CMK (cell line): ENCODE data around the gene SLC9A7.
"Not testable (repeated sequence)": the region's sequence is repeated elsewhere in the genome, so short reads cannot be mapped to it uniquely, and the experiment has no call there.

Source experiments
- DNase-seq: peaks from one replicate; pipeline ENCODE4 v3.0.0-alpha.2; 2010; ENCODE audit warnings: low read depth

SLC9A7 gene

DNA sequence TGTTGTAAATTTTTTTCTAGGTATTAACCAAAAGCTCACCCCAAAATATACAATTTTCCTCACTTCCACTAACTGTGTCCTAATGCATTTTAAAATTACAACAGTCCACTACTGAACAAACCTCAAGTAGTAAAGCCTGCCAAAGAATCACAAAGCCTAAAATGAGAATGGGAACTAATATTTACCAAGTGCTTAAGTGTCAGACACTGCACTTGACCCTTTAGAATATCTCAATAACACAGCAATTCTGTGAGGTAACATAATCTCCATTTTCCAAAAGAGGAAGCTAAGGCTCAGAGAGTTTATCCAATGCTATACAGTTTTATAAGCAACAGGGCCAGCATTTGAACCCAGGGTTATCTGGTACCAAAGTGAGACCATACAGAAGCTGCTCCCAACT lies 4.9 kb downstream of the SLC9A7 start:
- no peak for DNase-seq

DNA sequence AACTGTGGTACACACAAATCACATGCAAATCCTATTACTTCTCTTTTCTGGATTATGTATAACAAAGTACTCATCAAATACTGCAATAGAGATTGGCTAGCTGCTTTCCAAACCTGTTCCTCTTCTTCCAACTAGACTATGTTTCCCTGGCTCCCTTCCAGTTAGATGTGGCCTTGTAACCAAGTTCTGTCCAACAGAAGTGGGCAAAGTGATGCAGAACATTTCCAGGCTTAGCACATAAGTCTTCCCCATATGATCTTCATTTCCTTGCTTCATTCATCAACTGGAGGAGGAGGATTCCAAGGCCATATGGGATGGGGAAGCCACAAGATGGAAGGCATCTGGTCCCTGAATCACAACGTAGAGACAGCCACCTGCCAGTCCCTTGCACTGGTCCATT lies 8.0 kb downstream of the SLC9A7 start:
- no peak for DNase-seq

DNA sequence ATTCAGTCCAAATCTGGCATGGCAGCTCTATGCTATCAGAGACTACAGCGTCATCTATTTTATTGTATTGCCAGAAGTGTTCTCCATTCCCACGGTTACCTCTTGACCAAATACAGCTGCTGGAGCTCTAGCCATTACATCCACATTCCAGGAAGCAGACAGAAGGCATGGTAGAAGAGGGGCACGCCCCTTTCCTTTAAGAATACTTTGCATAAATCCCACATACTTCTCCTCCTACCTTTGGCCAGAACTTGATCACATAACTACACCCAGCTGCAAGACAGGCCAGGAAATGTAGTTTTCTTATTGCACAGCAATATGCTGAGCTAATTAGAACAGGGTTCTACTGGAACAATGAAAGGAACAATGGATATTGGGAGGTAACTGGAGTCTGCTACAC lies 14.9 kb downstream of the SLC9A7 start:
- no peak for DNase-seq

DNA sequence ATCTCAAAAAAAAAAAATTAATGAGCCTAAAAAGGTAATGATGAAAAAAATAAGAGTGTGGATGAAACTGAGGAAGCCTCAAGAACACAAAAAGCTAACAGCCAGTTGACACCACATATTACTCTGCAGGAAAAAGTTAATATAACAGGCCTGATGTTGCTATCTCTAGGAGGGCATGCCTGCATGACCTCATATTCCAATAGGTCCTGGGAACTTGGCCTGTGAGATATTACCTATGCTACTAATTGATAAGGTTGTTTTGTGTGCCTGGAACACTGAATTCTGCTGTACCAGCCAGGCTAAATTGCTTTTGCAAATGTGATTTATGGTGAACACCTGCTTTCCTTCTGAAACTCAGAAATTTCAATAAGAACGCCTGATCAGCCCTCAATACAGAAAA lies 15.9 kb downstream of the SLC9A7 start:
- DNase-seq, result no peak

DNA sequence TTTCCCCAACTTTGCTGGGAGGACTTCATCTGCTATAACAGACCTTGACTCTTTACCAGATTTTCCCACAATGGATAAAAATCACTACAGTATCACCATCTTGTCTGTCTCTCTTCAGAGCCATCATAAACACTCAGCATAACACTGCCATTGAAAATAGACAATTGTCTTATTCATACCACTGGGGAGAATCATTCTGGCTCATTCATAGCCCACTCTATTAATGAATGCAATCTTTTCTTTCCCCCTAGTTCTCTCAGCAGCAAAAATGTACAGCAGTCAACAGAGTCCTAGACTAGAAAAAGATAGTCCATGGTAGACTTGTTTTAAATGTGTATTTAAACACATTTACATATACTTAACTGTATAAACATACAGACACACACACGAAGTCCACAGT lies 19.2 kb downstream of the SLC9A7 start:
- DNase-seq, result no peak

DNA sequence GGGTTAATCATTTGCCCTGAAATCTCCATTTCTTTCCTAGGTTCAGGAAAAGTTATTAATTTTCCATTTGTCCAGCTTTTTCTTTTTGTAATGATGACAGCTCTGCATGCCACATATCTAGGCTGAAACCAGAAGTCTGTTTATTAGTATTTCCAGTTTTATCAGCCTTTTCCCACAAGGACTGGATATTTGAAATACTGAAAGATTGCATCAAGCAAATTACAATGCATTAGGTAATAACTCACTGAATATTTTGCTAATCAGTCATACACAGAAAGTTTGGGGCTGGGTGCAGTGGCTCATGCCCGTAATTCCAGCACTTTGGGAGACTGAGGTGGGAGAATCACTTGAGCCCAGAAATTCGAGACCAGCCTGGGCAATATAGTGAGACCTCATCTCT lies 21.5 kb downstream of the SLC9A7 start:
- DNase-seq, result no peak

DNA sequence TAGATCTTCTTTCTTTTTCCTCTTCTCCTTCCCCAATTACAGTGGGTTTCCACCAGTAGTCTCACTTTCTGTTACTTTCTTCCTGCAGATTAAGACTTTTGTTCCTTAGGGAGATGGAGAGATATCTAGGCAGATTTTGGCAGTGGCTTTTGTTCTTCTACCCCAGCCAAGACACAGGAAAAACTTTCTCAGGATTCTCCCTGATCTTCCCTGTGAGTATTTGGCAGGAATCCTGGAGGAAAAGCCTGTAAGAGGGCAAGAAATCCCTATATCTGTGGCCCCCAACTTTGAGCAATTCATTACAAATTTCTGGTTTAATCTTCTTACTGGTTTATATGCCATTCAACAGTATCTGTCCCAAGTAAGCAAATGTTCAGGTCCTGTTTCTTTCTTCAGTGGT lies 21.9 kb downstream of the SLC9A7 start:
- DNase-seq, result no peak

DNA sequence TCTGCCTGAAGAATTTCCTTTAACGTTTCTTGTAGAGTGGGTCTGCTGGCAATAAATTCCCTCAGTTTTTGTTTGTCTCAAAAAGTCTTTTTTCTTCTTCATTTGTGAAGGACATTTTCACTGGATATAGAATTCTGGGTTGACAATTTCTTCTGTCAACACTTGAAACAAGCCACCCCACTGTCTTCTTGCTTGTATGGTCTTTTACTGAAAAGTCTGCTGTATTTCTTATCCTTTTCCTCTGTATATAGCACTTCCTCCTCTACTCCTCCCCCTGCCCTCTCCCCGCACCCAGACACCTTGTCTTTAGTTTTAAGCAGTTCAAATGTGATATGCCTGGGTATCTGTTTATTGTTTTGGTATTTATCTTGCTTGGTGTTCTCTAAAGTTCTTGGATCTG lies 23.3 kb downstream of the SLC9A7 start:
- no peak for DNase-seq

DNA sequence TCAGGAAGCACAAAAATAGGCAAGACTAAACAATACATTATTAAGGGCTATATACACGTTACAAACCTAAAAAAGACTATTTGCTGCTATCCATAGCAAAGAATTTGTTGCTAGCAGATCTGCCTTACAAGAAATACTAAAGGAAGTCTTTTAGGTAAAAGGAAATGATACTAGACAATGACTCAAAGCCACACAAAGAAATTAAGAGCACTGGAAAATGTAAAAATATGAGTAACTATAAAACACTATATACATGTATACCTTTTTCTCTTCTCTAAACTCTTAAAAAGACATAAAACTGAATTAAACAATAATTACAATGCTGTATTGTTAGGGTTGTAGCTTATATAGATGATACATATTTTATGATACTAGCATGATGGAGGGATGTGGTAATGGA lies 25.7 kb downstream of the SLC9A7 start:
- DNase-seq, result no peak

DNA sequence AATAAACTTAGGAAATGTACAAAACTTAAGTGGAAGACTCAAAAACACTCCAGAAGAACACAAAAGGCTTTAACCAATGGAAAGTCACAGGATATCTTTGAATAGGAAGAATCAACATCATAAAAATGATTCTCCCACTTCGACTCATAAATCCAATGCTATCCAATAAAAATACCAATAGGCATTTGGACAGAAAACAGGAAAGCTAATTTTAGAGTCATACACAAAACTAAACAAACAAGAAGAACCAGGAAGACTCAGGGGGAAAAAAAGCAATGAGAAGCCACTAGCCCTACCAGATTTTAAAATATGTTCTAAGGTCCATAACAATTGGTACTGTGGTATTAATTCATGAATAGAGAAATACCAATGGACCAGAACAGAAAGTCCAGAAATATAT lies 28.2 kb downstream of the SLC9A7 start:
- DNase-seq, result no peak

DNA sequence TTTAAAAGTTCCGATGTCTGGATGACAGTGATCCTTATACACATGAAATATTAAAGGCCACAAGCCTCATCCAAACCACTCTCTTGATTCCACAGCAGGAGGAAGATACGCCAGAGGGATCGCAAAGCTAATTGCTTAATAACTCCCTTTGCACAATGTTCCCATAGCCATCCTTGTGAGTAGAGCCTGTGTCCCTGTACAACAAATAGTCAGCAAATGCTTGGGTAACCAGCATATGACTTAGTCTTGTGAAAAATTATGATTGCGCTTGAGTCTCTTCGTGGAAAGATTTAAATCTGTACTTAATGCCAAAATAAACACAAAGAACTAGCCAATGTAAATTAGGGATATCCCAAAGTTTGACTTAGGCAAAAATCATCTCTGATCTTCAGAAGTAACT lies 31.5 kb downstream of the SLC9A7 start:
- DNase-seq, result no peak

DNA sequence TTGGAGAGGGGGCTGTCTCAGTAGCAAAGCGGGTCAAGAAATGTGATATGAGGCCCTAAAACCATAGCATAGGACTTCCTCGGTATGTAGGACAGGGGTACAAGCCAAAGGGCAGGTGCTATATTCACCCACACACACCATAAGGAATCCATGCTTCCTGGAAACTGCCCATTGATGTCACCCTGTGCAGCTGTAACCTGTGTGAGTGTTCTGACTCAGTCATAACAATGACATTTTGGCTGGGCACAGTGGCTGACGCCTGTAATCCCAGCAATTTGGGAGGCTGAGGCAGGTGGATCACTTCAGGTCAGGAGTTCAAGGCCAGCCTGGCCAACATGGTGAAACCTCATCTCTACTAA lies 35.4 kb downstream of the SLC9A7 start:
- not testable (repeated sequence) for DNase-seq

DNA sequence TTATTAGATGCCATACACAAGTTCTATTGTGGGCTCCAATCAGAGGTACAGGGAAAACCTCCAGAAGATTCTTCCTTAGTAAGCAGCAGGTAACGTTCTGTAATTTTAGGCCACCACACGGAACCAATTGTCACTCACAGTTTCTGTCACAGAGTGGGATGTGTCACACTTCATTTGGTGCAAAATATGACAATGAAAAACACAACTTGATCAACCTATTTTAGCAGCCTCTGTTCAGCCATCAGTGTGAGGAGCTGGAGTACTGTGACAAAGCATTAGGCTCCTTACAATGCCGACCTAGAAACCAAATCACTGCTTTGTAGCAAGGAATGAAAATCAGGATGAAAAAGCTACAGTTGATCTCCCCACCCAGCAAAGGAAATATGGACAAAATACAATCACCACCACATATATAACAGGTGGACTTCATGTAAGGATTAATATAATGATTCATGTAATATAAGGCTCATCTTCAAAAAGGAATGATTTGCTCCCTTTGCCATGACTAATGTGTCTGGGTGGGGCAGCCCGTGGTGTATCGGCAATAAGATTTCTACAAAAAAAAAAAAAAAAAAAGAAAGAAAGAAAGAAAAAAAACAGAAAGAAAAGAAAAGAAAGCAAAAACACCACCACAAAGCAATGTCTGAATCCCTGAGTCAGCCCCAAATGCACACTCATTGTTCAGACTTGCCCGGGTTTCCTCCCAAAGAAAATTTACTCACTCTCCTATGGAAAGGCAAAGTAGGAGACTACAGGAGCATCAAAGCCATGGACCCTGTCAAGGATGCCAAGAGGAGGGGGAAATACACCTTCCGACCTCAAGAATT lies 36.0 kb downstream of the SLC9A7 start:
- DNase-seq, result no peak

DNA sequence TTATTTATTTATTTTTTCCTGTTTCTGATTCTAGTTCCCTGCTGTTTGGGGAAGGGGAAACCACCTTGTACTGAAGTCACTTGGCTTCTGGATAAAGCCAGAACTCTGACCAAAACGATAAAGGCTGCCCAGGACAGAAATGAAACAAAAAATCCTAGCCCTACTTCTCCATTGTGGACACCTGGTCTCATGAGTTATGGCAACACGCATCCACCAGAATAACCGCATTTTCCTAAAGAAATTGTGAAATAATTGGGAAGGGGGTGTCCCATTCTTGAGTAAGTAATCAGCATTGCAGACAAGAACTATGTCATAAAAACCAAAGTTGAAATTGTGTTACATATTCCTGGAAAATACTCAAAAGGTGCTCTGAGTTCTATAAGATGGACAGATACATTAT lies 42.1 kb downstream of the SLC9A7 start:
- no peak for DNase-seq

DNA sequence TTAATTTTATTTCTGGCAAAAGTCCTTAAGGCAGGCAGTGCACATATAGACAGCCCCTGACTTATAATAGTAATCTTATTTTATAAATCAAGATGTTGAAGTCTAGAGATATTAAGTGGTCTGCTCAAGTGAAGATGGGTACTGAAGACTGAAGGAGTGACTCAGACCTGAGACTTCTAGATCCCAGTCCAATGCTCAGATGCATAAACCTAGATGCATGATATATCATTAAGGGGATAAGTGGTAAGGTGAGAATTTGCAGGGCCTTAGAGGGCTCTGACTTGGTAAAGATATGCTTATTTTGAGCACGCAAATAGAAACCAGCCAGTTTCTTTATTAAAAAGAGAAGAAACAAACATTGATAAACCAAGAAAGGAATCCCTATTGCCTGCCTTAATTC lies 42.9 kb downstream of the SLC9A7 start:
- DNase-seq, result no peak

DNA sequence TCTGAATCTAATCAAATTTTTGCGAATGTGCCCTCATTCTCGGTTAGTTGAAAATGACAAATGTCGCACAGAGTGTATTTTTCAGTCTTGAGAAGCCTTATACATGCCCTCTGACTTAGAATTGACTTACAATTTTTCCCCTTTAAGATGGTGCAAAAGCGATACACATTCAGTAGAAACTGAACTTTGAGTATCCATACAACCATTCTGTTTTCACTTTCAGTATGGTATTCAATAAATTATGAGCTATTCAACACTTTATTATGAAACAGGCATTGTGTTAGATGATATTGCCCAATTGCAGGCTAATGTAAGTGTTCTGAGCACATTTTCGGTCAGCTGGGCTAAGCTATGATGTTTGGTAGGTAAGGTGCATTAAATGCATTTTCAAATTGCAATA lies 43.4 kb downstream of the SLC9A7 start:
- DNase-seq, result no peak

DNA sequence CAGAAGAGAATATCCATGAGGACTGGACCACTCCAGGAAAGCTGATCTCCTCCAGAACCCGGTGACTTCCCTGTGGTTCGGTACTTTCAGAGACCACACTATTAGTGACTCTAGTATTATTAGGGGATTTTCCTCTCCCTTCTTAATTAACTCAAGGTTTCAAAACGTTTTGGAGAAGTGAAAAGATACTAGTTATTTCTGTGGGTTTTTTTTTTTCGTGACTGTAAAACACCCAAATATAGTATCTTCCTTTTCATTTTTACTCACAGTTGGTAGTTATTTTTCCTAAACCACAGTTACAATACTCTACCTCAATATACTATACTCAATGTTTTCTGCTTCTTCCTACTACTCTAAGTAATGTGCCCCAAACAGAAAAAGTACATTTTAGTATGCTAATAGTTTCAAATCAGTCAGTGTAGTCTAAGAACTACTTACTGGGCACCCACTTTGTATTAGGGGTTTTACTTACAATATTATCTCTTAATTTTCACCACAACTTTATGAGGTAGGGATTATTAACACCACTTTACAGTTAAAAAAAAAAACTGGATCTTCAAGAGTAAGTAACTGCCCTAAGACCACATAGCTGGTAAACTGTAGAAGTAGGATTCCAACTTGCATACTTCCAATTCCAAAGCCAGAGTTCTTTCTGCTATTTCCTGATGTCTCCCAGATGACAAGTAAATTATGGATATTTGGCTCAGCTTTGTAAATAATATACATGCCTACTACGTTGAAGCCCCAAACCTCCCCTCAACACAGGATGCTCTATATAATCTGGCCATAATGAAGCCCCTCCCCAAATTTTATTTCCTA lies 45.0 kb downstream of the SLC9A7 start:
- DNase-seq, result no peak

DNA sequence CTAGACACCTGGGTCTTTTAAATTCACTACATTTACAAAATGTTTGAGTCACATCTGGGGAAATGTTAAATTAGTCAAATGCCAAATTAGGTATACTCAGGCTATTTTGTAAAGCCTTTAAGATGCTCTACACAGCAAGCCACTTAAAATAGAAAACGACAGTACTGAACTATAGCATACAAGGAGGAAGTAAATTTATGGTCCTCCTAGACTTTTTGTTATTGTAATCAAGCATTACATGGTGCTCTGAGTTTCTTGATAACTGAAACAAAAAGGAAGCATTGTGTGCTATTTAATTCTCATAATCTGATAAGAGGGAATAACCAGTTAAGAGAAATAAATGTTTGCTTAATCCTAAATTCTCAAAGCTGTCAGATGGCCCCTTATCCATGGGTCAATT lies 46.2 kb downstream of the SLC9A7 start:
- no peak for DNase-seq

DNA sequence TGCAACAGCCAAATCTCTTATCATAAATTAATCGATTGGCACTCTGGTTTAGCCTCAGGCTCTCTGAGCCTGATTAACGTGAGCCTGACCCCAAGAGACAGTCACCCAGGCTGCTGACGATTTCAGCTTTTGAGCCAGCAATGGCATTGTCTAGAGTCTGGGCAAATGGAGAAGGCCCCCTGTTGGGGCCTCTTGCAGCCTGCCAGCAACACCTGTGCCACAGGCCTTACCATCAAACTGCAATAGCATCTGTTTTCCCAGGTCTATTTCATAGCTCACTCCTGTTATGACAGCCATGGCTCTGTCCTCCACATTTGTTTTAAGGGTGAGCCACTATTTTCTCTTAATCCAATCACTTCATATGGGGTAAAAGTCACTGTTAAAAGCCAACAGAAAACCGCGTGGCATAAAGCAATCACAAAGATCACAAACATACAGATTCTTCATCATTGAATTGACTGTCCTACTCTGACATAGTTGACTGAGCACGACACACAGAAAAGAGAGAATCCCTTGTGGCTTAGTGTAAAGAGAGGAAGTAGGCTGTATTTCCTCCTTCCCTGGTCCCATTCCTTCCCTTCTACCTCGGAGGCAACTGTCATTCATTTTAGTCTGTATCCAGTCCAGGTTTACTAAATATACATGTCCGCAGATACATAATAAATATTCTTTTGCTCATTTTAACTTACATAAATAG lies 47.8 kb downstream of the SLC9A7 start:
- no peak for DNase-seq

DNA sequence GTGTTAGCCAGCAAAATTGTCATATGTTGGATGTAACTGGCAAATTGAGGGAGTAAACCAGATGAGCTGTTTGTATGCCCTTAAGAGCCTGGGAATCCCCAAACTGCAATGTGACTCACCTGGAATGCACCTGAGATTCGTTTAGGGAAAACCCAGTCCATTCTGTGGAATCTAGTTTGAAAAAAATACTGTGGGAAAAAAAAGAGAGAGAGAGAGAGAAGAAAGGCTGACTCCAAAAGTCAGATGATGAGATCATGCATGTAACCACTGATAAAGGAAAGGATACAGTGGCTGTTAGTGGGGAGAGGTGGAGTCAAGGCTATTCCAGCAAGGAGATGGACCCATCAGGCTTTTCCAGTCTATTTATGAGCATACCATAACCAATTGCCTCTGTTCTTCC lies 48.5 kb downstream of the SLC9A7 start:
- DNase-seq, result no peak

DNA sequence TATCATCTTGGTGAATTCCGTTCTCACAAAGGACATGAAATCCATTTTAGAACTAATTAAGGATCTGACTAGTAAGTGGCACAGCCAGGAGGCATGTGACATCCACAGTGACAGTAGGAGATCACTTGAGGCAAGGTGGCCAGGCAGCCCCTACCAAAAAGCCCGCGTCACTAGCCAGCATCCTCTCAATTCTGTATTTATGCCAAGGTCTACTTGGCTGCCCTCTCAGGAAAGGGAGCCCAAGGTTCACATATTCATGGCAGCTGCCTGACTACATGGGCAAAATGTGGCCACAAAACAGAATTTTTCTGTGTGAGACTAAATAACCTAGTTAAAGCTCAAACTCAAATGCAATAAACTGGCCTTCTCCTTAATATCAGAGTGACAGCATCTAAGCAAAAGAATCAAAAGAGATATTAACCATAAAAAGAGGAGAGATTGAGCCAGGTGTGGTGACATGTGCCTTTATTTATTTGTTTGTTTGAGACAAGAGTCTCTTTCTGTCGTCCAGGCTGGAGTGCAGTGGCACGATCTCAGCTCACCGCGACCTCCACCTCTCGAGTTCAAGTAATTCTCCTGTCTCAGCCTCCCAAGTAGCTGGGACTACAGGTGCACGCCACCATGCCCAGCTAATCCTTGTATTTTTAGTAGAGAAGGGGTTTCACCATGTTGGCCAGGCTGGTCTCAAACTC lies 51.5 kb downstream of the SLC9A7 start:
- no peak for DNase-seq

DNA sequence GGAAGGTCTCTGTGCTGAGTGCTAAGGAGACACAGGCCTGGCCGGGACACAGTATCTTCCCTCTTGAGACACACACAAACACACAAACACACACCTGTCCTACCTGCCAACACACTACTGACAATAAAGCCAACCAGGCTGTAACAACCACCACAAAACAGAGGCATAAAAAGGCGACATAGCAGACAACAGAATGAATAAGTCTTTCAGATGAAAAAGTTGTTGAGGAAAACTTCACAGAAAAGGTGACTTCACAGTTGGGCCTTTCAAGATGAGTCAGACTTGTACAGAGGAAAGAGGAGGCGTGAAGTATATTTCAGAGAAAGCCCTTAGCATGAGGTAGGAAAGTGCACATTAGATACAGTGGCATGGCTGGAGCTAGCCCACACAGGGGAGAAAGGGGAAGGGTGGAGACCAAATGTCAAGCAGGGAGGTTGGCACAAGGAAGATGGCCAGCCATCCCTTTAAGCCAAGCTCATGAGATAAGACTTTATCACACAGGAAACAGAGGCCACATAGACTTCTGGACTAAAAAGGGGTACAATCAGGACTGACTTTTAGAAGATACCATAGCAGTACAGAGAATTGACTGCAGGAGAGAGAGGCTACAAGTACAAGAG lies 54.0 kb downstream of the SLC9A7 start:
- DNase-seq, result peak; percentile 93
